Measurements from ENCODE around the gene KANTR.

GRCh38 chrX:53086464-53086863, 7.5 kb upstream of the KANTR start:
- no peak for TF ChIP-seq CTCF (IDR thresholded peaks at IDR 0.05; ENCODE audit: insufficient read depth, low read depth, low read length)
- TF ChIP-seq EZH2 (IDR thresholded peaks at IDR 0.05; ENCODE audit: insufficient read depth, low read length), result no peak
